GM18951 (cell line): ENCODE data around the gene FYCO1.

ENCODE experiments used
- POLR2A ChIP-seq: IDR thresholded peaks from 4 replicates; pipeline ENCODE4 v1.6.1; 2011; ENCODE audit warnings: mild to moderate bottlenecking; ENCODE audit not compliant: insufficient read length, insufficient read depth; ENCODE audit errors: extremely low read depth
- in situ Hi-C: fragments of 300-500 bp; cut with MboI; formaldehyde crosslinking; loops from one replicate; pipeline ENCODE4 v1.12.0; 2022; ENCODE audit warnings: low sequenced_read_pairs, mixed read lengths, inconsistent platforms; ENCODE audit not compliant: unreplicated experiment

Gene FYCO1

DNA sequence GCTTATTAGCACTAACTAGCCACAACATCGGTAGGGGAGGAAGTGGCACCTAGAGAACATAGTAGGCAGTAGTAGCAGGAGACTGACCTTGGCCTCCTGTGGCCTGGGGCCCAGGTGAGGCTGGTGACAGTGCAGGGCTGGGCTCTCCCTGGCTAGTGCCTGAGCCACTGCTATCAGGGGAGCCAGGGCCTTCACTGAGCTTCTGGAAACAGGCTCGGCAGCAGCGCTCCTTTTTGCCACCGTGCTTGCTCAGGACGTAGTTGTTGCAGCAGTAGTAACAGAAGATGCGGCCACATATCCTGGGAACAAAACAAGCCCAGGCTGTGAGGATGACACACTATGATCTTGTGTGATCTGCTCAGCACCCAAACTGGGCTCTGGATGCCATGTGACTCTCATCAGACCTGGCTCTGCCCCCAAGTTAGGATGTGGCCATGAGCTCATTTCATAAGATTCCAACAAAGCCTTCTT, 37.3 kb downstream of the FYCO1 start:
- TF ChIP-seq POLR2A, result no peak
- in situ Hi-C loops, result no loop called here

DNA sequence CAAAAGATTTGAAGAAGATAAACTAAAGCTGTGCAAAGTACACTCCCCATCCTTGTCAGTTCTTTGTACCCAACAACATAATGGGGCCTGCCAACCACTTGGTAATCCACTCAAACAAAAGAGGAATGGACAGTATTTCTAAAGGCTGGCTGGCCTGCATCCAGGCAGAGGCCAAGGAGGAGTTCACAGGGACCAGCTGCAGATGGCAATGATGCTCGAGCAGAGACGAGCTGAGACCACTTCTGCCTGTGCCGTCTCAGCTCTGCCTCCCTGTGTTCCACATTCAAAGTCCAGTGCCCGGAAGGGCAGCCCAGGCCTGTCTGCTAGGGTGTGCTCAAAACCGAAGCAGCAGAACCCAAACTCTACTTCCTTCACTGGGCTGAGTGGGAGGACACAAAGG, 38.0 kb downstream of the FYCO1 start:
- in situ Hi-C loops, result no loop called here
- TF ChIP-seq POLR2A, result no peak

DNA sequence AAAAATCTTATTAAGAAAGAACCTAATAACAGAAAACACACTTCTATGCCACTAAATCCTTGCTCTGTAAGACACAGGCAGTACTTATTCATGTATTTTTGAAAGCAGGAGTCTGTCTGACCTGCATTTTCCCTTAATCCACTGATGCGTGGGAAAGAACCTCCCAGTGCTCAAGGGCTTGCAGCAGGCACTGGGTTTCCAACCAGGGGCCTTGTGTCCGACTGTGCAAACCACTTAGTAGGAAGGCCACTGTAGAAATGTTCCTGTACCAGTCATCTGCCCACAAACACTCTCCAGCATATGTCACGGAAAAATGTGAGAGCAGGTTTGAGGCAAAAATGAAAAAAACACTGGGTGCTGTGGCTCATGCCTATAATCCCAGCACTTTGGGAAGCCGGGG, 39.9 kb downstream of the FYCO1 start:
- no peak for TF ChIP-seq POLR2A
- in situ Hi-C loops, result no loop called here

GRCh38 chr3:45955017-45955647, 40.5 kb downstream of the FYCO1 start:
- in situ Hi-C loops, result no loop called here
- TF ChIP-seq POLR2A, result no peak

- in situ Hi-C loops, result no loop called here
- no peak for TF ChIP-seq POLR2A
These were observed 41.3 kb downstream of the FYCO1 start for GRCh38 chr3:45954306-45954705.

- in situ Hi-C loops, result no loop called here
- no peak for TF ChIP-seq POLR2A
These were observed 42.1 kb downstream of the FYCO1 start for GRCh38 chr3:45953536-45953935.

- TF ChIP-seq POLR2A, result no peak
- in situ Hi-C loops, result no loop called here
These were observed 43.2 kb downstream of the FYCO1 start for GRCh38 chr3:45952456-45952855.

DNA sequence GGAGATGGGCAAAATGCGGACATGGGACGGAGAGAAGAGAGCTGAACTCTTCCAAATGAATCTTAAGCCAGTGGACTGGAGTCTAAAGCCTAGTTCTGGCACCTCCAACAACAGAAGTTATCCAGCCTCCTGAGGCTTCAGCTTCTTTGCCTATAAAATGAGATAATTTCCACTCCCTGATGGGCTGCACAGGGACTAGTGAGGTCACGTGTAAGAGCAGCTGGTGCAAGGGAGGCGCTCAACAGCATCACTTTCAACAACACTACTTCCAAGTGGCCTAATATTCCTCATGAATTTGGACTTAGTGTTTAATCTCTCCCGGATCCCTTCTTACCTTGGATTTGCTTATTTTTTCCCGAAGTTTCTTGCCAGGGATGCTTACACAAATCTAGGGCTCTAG, 43.7 kb downstream of the FYCO1 start:
- no peak for TF ChIP-seq POLR2A
- in situ Hi-C loops, result no loop called here

- TF ChIP-seq POLR2A, result no peak
- in situ Hi-C loops, result no loop called here
These were observed 44.7 kb downstream of the FYCO1 start for GRCh38 chr3:45950686-45951600.

DNA sequence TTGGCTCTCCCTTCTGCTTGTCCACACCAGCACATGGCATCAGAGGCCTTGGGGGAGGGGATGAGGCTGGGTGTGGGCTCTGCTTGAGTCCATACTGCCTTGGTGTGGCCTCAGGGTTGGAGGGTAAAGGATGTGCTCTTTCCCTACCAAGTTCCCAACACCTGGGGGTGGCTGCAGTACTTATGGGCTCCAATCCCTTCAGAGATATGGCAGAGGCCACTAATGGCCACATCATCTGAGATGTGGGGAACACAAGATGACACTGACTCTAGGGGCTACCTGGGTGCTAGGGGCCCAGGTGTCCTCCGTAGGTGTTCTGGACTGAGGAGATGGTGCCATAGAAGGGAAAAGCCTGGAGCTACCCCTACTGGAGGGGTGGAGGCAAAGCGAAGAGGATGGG, 45.5 kb downstream of the FYCO1 start:
- in situ Hi-C loops, result no loop called here
- TF ChIP-seq POLR2A, result no peak

GRCh38 chr3:45949432-45949831, 46.2 kb downstream of the FYCO1 start:
- in situ Hi-C loops, result loop anchor here (5.0 to 25.0 kb wide), 4 partner anchors 138 to 437 kb away; partner anchors contain the start of genes CCR1 and CCR5
- TF ChIP-seq POLR2A, result no peak

GRCh38 chr3:45948881-45949280, 46.7 kb downstream of the FYCO1 start:
- in situ Hi-C loops, result loop anchor here (5.0 to 25.0 kb wide), 4 partner anchors 138 to 437 kb away; partner anchors contain the start of genes CCR1 and CCR5
- TF ChIP-seq POLR2A, result no peak

DNA sequence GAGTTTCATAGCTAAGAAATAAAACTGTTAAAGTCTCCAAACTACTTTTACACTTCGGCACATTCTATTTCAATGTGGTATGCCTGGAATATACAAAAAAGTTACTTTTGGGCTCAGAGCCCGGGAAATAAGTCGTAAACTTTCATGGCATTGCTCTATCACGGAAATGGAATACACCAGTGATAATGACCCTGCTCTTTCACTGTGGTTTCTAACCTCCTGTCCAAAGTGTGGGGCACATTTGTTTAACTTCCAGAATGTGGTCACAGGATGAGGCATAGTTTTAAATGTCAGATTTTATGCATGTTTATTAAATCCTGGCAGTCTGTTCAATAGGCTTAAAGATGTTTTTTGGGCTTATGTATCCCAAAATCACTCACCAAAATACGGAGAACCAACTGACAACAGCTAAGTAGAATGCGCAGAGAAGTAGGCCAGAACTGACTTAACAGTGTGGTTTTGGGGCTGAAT, 47.3 kb downstream of the FYCO1 start:
- in situ Hi-C loops, result loop anchor here (5.0 to 25.0 kb wide), 4 partner anchors 139 to 436 kb away; partner anchors contain the start of genes CCR1 and CCR5
- TF ChIP-seq POLR2A, result no peak
